GM21825 (cell line): ENCODE data around the gene TMEM74B.

ENCODE experiments used
- ATAC-seq: cut with Tn5 transposase; IDR thresholded peaks from one replicate; pipeline ENCODE4 v1.9.1; 2021; ENCODE audit warnings: mild to moderate bottlenecking, moderate library complexity; ENCODE audit not compliant: unreplicated experiment

The TMEM74B gene

GRCh38 chr20:1183153-1183552 lies 1.6 kb downstream of the TMEM74B start:
- ATAC-seq = no peak

GRCh38 chr20:1182106-1182505 lies 2.7 kb downstream of the TMEM74B start:
- no peak for ATAC-seq

GRCh38 chr20:1180949-1181348 lies 3.8 kb downstream of the TMEM74B start:
- ATAC-seq = no peak

- ATAC-seq = no peak
These were observed 6.2 kb downstream of the TMEM74B start for GRCh38 chr20:1178623-1179022.

DNA sequence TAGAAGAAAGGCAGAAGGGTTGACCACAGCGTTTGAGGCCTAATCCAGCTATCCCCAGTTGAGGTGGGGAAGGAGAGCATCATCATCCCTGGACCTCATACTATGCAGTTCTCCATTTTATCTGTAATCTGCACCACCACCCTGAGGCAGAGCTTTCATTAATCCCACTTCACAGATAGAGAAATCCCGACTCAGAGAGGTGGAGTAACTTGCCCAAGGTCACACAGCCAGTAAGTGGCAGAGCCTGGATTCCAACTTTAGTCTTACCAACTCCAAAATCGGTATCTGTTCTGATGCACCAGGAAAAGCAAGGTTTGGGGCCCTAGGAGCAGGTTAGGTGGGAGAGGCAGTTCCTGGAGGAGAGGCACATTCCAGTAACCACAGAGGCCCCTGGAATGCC lies 6.7 kb downstream of the TMEM74B start:
- ATAC-seq = no peak

DNA sequence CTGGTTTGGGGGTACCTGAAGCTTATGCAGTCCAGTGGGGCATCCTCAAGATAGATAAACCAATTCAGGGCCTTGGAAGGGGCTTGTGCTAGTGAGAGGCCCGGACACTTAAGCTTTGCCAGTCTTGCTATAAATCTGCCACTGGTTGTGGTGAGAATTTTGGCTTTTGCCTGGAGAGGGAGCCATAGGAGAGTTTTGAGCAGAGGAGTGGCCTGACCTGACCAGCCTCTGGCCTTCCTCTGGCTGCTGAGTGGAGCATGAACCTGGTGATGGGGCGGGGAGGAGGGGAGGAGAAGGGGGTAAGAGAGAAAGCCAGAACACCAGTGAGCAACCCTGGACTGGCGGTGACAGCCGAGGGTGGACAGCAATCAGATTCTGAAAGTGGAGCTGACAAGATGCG lies 7.1 kb downstream of the TMEM74B start:
- ATAC-seq = no peak

DNA sequence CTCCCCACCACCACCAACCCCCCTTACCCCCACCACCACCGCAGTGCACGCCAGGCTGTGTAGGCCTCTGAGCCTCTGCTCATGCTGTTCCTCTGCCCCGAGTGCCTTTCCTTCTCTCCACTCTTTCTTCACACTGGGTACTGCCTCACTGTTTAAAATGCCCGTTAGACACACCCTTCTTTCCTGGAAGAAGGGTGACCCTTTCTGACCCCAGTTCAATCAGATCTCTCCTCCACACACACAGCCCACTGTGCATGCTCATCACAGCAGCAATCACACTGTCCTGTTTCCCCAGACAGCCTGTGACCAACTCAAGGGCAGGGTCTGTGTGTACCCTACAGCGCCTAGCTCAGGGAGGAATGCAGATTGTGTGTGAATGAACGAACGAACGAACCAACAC lies 10.0 kb downstream of the TMEM74B start:
- no peak for ATAC-seq

GRCh38 chr20:1173698-1174097 lies 11.1 kb downstream of the TMEM74B start:
- no peak for ATAC-seq

- ATAC-seq = no peak
These were observed 13.2 kb downstream of the TMEM74B start for GRCh38 chr20:1171461-1172093.

DNA sequence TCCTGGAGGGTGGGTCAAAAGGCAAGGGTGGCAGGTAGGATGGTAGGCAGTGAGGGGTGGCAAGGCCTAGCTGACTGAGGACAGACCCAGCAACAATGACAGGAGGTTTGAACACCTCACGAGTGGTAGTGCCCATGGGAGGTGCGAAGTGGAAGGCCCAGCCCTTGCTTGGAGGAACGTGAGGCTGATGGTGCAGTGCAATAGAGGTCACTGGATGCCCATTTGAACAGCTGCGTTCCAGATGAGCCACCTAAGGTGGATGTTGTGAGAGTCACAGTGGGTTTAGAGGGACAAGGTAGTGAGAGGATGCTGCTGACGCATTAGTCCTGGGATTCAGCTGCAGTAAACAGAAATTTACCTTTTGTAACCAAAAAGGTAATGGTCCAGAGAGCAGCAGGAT lies 15.6 kb downstream of the TMEM74B start:
- ATAC-seq = no peak

DNA sequence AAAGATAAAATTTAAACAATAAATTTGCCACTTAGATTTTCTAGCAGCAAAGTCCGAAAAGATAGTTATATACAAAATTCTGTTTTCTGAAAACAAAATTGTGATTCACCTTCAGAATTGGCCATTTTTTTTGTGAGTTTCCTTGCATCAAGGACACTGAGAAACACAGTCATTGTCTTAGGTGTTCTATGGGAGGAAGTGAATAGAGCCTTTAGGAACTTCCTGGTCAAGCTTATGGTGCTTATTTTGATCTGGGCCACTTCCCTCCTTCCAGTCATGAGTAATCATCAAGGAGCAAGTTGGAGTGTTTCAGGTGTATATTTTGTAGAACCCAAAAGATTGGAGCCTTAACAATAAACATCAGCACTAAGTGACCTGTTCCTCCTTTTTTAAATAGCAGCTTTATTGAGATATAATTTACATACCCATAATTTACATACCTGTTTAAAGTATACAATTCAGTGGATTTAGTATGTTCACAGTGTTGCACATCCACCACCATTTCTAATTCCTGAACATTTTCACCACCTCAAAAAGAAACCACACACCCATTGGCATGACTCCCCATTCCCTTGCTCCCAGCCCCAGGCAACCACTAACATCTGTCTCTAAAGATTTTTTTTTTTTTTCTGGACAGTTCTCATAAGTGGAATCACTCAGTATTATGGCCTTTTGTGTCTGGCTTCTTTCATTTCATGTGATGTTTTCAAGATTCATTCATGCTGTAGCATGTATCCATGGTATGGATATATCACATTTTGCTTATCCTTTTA lies 17.6 kb downstream of the TMEM74B start:
- no peak for ATAC-seq

GRCh38 chr20:1165941-1166340 lies 18.8 kb downstream of the TMEM74B start:
- no peak for ATAC-seq

DNA sequence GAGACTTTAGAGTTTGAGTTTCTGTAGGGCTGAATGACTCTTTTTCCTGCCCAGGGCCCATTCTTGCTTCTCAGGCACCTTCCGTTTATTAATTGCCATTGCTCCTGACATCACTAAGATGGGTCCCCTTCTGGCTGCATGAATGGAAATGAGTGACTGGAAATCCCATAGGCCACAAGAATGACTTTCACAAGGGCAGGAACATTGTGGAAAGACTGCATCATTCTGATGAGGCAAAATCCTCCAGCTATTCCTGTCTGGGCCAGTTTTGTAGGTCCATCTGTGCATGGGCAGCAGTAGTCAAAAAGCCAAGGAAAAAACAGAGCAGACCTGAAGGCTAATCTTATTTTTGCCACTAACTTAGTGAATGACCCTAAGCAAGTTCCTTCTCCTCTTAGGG lies 19.3 kb downstream of the TMEM74B start:
- ATAC-seq = no peak

GRCh38 chr20:1164871-1165270 lies 19.9 kb downstream of the TMEM74B start:
- no peak for ATAC-seq

DNA sequence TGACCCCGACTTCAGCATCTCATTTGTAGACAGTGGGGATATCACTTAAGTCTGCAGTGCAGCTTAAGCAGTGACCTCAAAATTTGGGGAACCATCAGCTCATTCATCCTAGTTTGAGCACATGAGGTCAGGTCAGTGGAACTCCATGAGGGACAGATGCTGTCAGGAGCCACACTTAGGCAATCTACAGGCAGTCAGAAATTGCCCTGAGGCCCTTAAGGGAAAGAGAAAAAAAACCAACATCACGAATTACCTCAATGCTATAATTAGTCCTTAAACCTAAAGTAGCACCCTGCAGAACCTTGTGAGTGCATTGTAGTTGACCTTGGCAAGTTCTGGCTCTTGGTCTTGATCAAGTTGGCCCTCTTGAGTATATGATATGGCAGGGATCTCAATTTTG lies 21.1 kb downstream of the TMEM74B start:
- no peak for ATAC-seq

GRCh38 chr20:1163105-1163504 lies 21.7 kb downstream of the TMEM74B start:
- ATAC-seq = no peak

DNA sequence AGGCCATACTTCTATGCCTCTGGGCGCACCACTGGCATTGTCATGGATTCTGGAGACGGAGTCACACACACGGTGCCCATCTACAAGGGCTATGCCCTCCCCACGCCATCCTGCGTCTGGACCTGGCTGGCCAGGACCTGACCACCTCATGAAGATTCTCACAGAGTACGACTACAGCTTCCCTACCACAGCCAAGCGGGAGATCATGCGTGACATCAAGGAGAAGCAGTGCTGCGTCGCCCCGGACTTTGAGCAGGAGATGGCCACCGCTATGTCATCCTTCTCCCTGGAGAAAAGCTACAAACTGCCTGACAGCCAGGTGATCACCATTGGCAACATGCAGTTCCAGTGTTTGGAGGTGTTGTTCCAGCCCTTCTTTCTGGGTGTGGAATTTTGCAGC lies 23.8 kb downstream of the TMEM74B start:
- ATAC-seq = no peak

GRCh38 chr20:1160496-1160895 lies 24.3 kb downstream of the TMEM74B start:
- ATAC-seq = no peak

- no peak for ATAC-seq
These were observed 29.4 kb downstream of the TMEM74B start for GRCh38 chr20:1155342-1155741.

DNA sequence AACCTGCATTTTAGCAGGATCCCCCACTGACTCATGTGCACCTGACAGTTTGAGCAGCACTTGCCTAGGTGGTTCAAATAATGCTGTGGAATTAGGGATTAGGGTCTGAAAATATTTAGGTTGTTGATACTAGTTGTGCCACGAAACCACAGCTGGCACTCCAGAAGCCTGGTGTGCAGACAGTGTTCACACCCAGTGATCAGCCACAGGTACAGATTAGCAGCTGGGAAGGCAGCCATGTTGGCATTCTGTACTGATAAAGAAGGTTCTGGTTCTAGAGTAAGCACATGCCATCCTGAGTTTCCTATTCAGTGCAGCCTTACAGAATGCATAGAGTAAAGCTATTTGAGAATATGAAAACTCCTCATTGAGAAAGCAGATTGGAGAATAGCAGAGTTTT lies 30.1 kb downstream of the TMEM74B start:
- no peak for ATAC-seq

DNA sequence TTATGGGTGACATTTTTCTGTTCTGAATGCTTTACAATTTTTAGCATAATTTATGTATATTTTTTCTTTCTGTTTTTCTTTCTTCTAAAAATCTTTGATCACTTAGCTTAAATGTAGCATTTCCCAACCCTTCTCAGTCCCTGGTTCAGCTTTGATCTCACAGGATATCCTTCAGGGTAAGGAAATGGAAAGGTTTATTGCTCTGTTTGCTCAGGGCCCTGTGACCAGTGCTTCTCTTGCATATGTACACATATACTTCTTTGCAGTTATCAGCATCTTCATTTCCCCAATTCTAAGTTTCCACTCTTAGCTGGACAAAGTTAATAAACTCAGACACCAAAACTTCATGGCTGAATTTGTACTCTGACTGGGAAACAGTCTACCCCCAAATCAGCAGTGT lies 30.6 kb downstream of the TMEM74B start:
- no peak for ATAC-seq

GRCh38 chr20:1150968-1151367 lies 33.8 kb downstream of the TMEM74B start:
- ATAC-seq = no peak

GRCh38 chr20:1150218-1150617 lies 34.6 kb downstream of the TMEM74B start:
- no peak for ATAC-seq
